Mesodermal cell (in vitro differentiated cells): ENCODE results near the gene SYTL4.

ENCODE experiments used
- H3K27ac ChIP-seq: 2 replicates; pipeline ENCODE4 v1.7.0; 2013; ENCODE audit warnings: mild to moderate bottlenecking, low read depth, low read length, moderate library complexity; ENCODE audit not compliant: severe bottlenecking
- H3K36me3 ChIP-seq: 2 replicates; pipeline ENCODE4 v1.7.1; 2013; ENCODE audit warnings: mild to moderate bottlenecking, low read length, moderate library complexity; ENCODE audit not compliant: control insufficient read depth, insufficient read depth
- H3K4me1 ChIP-seq: one replicate; pipeline ENCODE4 v1.7.1; 2013; ENCODE audit warnings: mild to moderate bottlenecking, low read length; ENCODE audit not compliant: insufficient read depth, control insufficient read depth, poor library complexity, severe bottlenecking
- H3K4me3 ChIP-seq: 2 replicates; pipeline ENCODE4 v1.7.0; 2013; ENCODE audit warnings: low read length, control low read depth, mild to moderate bottlenecking; ENCODE audit not compliant: insufficient read depth, poor library complexity, severe bottlenecking; ENCODE audit errors: extremely low read depth
- H3K9me3 ChIP-seq: 2 replicates; pipeline ENCODE4 v1.7.1; 2013; ENCODE audit warnings: mild to moderate bottlenecking, low read length, moderate library complexity; ENCODE audit not compliant: control insufficient read depth
- WGBS, 2 experiments: methylation state at CpG; one replicate each; pipeline ENCODE4 v1.1.5; 2013; ENCODE audit warnings: missing lambda C conversion rate in 2 of 2; ENCODE audit not compliant: insufficient coverage in 2 of 2; 5-methylcytosine and 5-hydroxymethylcytosine counted together

Gene SYTL4

GRCh38 chrX:100648458-100649417, 83.2 kb downstream of the SYTL4 start:
- Histone ChIP-seq H3K4me1 (peaks cover 33% of the 10 kb centered on the region), H3K4me3 (no peak overlapping the region), H3K36me3 (peaks cover 14% of the 10 kb centered on the region), H3K27ac (peak overlapping the region; percentile 88), H3K9me3 (no peaks in the 10 kb centered on the region)
- WGBS, 2 experiments: 83% methylated on average over 1 of the region's 8 CpGs; no CpG with 5 or more reads in 1 of the 2 experiments

GRCh38 chrX:100647739-100648138, 84.2 kb downstream of the SYTL4 start:
- no peak overlapping the region for H3K4me3 ChIP-seq
- peak overlapping the region; percentile 16 for H3K27ac ChIP-seq
- H3K4me1 ChIP-seq: peaks cover 40% of the 10 kb centered on the region
- H3K9me3 ChIP-seq: no peaks in the 10 kb centered on the region
- WGBS, 2 experiments: 100% methylated on average over 1 of the region's 2 CpGs; no CpG with 5 or more reads in 1 of the 2 experiments
- peaks cover 12% of the 10 kb centered on the region for H3K36me3 ChIP-seq

GRCh38 chrX:100647095-100647494, 84.8 kb downstream of the SYTL4 start:
- Histone ChIP-seq H3K27ac (peak overlapping the region; percentile 16), H3K4me1 (peaks cover 40% of the 10 kb centered on the region), H3K36me3 (peaks cover 5% of the 10 kb centered on the region), H3K9me3 (no peaks in the 10 kb centered on the region), H3K4me3 (no peak overlapping the region)
- WGBS, 2 experiments: no CpG with 5 or more reads among the region's 1 CpG

- Histone ChIP-seq H3K36me3 (no peaks in the 10 kb centered on the region), H3K4me1 (peaks cover 40% of the 10 kb centered on the region), H3K27ac (peak overlapping the region; percentile 87), H3K4me3 (peak overlapping the region; percentile 31), H3K9me3 (no peaks in the 10 kb centered on the region)
- 100% methylated on average over 2 of the region's 4 CpGs; no CpG with 5 or more reads in 1 of the 2 experiments for WGBS, 2 experiments
These were observed 86.8 kb downstream of the SYTL4 start for GRCh38 chrX:100645106-100645505.

- H3K36me3 ChIP-seq: no peaks in the 10 kb centered on the region
- H3K4me3 ChIP-seq: peak within 1 kb of the TSS; percentile 31
- H3K27ac ChIP-seq: peak within 1 kb of the TSS; percentile 87
- H3K9me3 ChIP-seq: no peaks in the 10 kb centered on the region
- WGBS, 2 experiments: 62 to 75% methylated on average over 4 to 6 of the region's 11 CpGs
- H3K4me1 ChIP-seq: peaks cover 35% of the 10 kb centered on the region
These were observed 87.7 kb downstream of the SYTL4 start, which contains the start of gene SRPX2 for GRCh38 chrX:100643956-100644860. Gene SRPX2, plus strand, starts transcription at chrX:100644199. Its CDS starts 2,124 bp downstream, at chrX:100646323.

GRCh38 chrX:100643212-100643611, 88.7 kb downstream of the SYTL4 start:
- no peak overlapping the region for H3K4me3 ChIP-seq
- no peaks in the 10 kb centered on the region for H3K36me3 ChIP-seq
- WGBS, 2 experiments: 72 to 100% methylated on average over 3 to 4 of the region's 11 CpGs
- peaks cover 30% of the 10 kb centered on the region for H3K4me1 ChIP-seq
- H3K27ac ChIP-seq: peak overlapping the region; percentile 87
- no peaks in the 10 kb centered on the region for H3K9me3 ChIP-seq

GRCh38 chrX:100642290-100642689, 89.6 kb downstream of the SYTL4 start:
- no peaks in the 10 kb centered on the region for H3K9me3 ChIP-seq
- H3K27ac ChIP-seq: no peak overlapping the region
- no peaks in the 10 kb centered on the region for H3K36me3 ChIP-seq
- no peak overlapping the region for H3K4me3 ChIP-seq
- peaks cover 23% of the 10 kb centered on the region for H3K4me1 ChIP-seq
- WGBS, 2 experiments: 83% methylated on average over 1 of the region's 3 CpGs; no CpG with 5 or more reads in 1 of the 2 experiments

- Histone ChIP-seq H3K4me3 (peak within 1 kb of the TSS; percentile 58), H3K9me3 (no peaks in the 10 kb centered on the region), H3K36me3 (peaks cover 27% of the 10 kb centered on the region), H3K27ac (peak within 1 kb of the TSS; percentile 72), H3K4me1 (no peaks in the 10 kb centered on the region)
- 0 to 3% methylated on average over 7 to 19 of the region's 51 CpGs for WGBS, 2 experiments
These were observed 95.5 kb downstream of the SYTL4 start, which contains the start of gene TSPAN6 for GRCh38 chrX:100636321-100636991. Gene TSPAN6, minus strand, starts transcription at chrX:100636806. Its CDS starts 112 bp downstream, at chrX:100636694.

- H3K27ac ChIP-seq: peak overlapping the region; percentile 72
- 0% methylated on average over 3 of the region's 8 CpGs; no CpG with 5 or more reads in 1 of the 2 experiments for WGBS, 2 experiments
These were observed 96.0 kb downstream of the SYTL4 start for GRCh38 chrX:100635989-100636320.

GRCh38 chrX:100635040-100635439, 96.9 kb downstream of the SYTL4 start:
- peak overlapping the region; percentile 58 for H3K4me3 ChIP-seq
- no peaks in the 10 kb centered on the region for H3K9me3 ChIP-seq

More at GRCh38 chrX:100635989-100636320, 96.0 kb downstream of the SYTL4 start:
- Histone ChIP-seq H3K4me3 (peak overlapping the region; percentile 58), H3K4me1 (no peaks in the 10 kb centered on the region), H3K36me3 (peaks cover 28% of the 10 kb centered on the region), H3K9me3 (no peaks in the 10 kb centered on the region)

More at GRCh38 chrX:100635040-100635439, 96.9 kb downstream of the SYTL4 start:
- no CpG with 5 or more reads among the region's 5 CpGs for WGBS, 2 experiments
- Histone ChIP-seq H3K27ac (no peak overlapping the region), H3K4me1 (no peaks in the 10 kb centered on the region), H3K36me3 (peaks cover 35% of the 10 kb centered on the region)
